Measurements from ENCODE around the gene NBPF6. TPM values are rescaled to one million over a fixed set of nuclear protein-coding genes. Genes with fewer than 3 reads are reported as not detected.
"Not testable (repeated sequence)": the region's sequence is repeated elsewhere in the genome, so short reads cannot be mapped to it uniquely, and the experiment has no call there.

NBPF6 gene
- total RNA-seq, 3 donors from 2014 or later (not counting 1 experiment from before 2014, with no cell fraction given) = not detected

DNA sequence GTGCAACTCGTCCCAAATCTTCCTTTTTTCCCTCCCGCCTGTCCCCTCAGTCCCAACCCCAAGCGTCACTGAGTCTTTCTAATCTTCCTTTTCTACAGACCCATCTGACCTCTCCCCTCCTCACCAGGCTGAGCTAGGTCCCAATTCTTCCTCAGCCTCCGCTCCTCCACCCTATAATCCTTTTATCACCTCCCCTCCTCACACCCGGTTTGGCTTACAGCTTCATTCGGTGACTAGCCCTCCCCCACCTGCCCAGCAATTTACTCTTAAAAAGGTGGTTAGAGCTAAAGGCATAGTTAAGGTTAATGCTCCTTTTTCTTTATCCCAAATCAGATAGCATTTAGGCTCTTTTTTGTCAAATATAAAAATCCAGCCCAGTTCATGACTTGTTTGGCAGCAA lies 24.4 kb downstream of the NBPF6 start:
- Mint-ChIP-seq H3K36me3 (peaks cover 13% of the 10 kb centered on the region), H3K27me3 (ENCODE audit: low read depth in 2 of 2) (peaks cover 24 to 33% of the 10 kb centered on the region in 2 donors)
- H3K27me3 ChIP-seq (ENCODE audit: control insufficient read depth, insufficient read depth, low read length); H3K27ac ChIP-seq (ENCODE audit: low read length); H3K36me3 ChIP-seq (ENCODE audit: control insufficient read depth, insufficient read depth, low read length); H3K9me3 ChIP-seq (ENCODE audit: control insufficient read depth, insufficient read depth, low read length); DNase-seq; intact Hi-C loops (cut with micrococcal nuclease); H3K9me3 Mint-ChIP-seq; H3K4me1 Mint-ChIP-seq; H3K4me3 ChIP-seq (ENCODE audit: low read length); H3K27ac Mint-ChIP-seq; H3K4me3 Mint-ChIP-seq; ATAC-seq; H3K4me1 ChIP-seq (ENCODE audit: control insufficient read depth, insufficient read depth, low read length): not testable (repeated sequence)
- 92% methylated on average over 5 of the region's 6 CpGs for WGBS (ENCODE audit: insufficient coverage)

GRCh38 chr1:108478429-108479015 lies 28.4 kb downstream of the NBPF6 start:
- Histone ChIP-seq H3K4me1 (ENCODE audit: control insufficient read depth, insufficient read depth, low read length) (no peaks in the 10 kb centered on the region), H3K9me3 (ENCODE audit: control insufficient read depth, insufficient read depth, low read length) (peaks cover 4% of the 10 kb centered on the region), H3K27me3 (ENCODE audit: control insufficient read depth, insufficient read depth, low read length) (no peaks in the 10 kb centered on the region), H3K36me3 (ENCODE audit: control insufficient read depth, insufficient read depth, low read length) (no peaks in the 10 kb centered on the region), H3K4me3 (ENCODE audit: low read length) (no peak overlapping the region), H3K27ac (ENCODE audit: low read length) (no peak overlapping the region)
- peaks cover 6 to 12% of the 10 kb centered on the region in 2 donors for H3K9me3 Mint-ChIP-seq
- intact Hi-C loops (cut with micrococcal nuclease) = no loop called here
- peaks cover 18% of the 10 kb centered on the region for H3K36me3 Mint-ChIP-seq
- no peak for ATAC-seq
- no peak overlapping the region for H3K27ac Mint-ChIP-seq
- peaks cover 34 to 37% of the 10 kb centered on the region in 2 donors for H3K27me3 Mint-ChIP-seq (ENCODE audit: low read depth in 2 of 2)
- TF ChIP-seq, protein P1, sequence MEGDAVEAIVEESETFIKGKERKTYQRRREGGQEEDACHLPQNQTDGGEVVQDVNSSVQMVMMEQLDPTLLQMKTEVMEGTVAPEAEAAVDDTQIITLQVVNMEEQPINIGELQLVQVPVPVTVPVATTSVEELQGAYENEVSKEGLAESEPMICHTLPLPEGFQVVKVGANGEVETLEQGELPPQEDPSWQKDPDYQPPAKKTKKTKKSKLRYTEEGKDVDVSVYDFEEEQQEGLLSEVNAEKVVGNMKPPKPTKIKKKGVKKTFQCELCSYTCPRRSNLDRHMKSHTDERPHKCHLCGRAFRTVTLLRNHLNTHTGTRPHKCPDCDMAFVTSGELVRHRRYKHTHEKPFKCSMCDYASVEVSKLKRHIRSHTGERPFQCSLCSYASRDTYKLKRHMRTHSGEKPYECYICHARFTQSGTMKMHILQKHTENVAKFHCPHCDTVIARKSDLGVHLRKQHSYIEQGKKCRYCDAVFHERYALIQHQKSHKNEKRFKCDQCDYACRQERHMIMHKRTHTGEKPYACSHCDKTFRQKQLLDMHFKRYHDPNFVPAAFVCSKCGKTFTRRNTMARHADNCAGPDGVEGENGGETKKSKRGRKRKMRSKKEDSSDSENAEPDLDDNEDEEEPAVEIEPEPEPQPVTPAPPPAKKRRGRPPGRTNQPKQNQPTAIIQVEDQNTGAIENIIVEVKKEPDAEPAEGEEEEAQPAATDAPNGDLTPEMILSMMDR (IDR thresholded peaks at IDR 0.05) = no peak
- no peak for DNase-seq
- no peaks in the 10 kb centered on the region for H3K4me1 Mint-ChIP-seq
- H3K4me3 Mint-ChIP-seq = no peak overlapping the region
- 92% methylated on average over 2 of the region's 2 CpGs for WGBS (ENCODE audit: insufficient coverage)

DNA sequence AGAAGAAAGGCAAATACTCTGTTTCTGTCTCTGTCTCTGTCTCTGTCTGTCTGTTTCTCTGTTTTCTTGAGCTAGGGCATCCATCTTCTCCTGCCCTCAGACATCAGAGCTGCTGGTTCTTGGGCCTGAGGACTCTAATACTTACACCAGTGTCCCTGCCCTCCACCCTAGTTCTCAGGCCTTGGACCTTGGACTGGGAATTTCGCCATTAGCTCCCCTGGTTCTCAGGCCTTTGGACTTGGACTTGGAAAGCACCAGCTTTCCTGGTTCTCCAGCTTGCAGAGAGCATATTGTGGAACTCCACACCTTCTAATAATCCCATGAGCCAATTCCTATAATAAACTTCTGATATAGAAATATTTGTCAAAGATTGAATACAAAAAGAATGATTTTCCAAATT lies 32.6 kb downstream of the NBPF6 start:
- 73% methylated on average over 1 of the region's 1 CpG for WGBS (ENCODE audit: insufficient coverage)

GRCh38 chr1:108485990-108486389 lies 35.8 kb downstream of the NBPF6 start:
- H3K36me3 ChIP-seq (ENCODE audit: control insufficient read depth, insufficient read depth, low read length); intact Hi-C loops (cut with micrococcal nuclease); H3K4me1 Mint-ChIP-seq; ATAC-seq; H3K4me3 Mint-ChIP-seq; DNase-seq; H3K9me3 Mint-ChIP-seq; H3K27ac Mint-ChIP-seq; H3K9me3 ChIP-seq (ENCODE audit: control insufficient read depth, insufficient read depth, low read length); H3K27ac ChIP-seq (ENCODE audit: low read length); H3K4me1 ChIP-seq (ENCODE audit: control insufficient read depth, insufficient read depth, low read length); H3K36me3 Mint-ChIP-seq; H3K4me3 ChIP-seq (ENCODE audit: low read length); H3K27me3 ChIP-seq (ENCODE audit: control insufficient read depth, insufficient read depth, low read length): not testable (repeated sequence)
- WGBS (ENCODE audit: insufficient coverage) = 88% methylated on average over 5 of the region's 5 CpGs
- H3K27me3 Mint-ChIP-seq (ENCODE audit: low read depth in 2 of 2) = peaks cover 13 to 23% of the 10 kb centered on the region in 2 donors

More for the DNA sequence above, 32.6 kb downstream of the NBPF6 start:
- no peak overlapping the region for H3K27ac ChIP-seq (ENCODE audit: low read length)
- H3K36me3 ChIP-seq (ENCODE audit: control insufficient read depth, insufficient read depth, low read length) = no peaks in the 10 kb centered on the region
- Mint-ChIP-seq H3K27ac (no peak overlapping the region), H3K4me1 (no peaks in the 10 kb centered on the region), H3K9me3 (peaks cover 6 to 10% of the 10 kb centered on the region in 2 donors), H3K27me3 (ENCODE audit: low read depth in 2 of 2) (peaks cover 18 to 29% of the 10 kb centered on the region in 2 donors), H3K4me3 (no peak overlapping the region), H3K36me3 (peaks cover 18% of the 10 kb centered on the region)
- TF ChIP-seq, protein P1 (IDR thresholded peaks at IDR 0.05) = no peak
- H3K27me3 ChIP-seq (ENCODE audit: control insufficient read depth, insufficient read depth, low read length) = no peaks in the 10 kb centered on the region
- no peak overlapping the region for H3K4me3 ChIP-seq (ENCODE audit: low read length)
- intact Hi-C loops (cut with micrococcal nuclease) = no loop called here
- H3K4me1 ChIP-seq (ENCODE audit: control insufficient read depth, insufficient read depth, low read length) = no peaks in the 10 kb centered on the region
- H3K9me3 ChIP-seq (ENCODE audit: control insufficient read depth, insufficient read depth, low read length) = peaks cover 4% of the 10 kb centered on the region
- DNase-seq (no peak), ATAC-seq (no peak)

- WGBS (ENCODE audit: insufficient coverage) = 95% methylated on average over 11 of the region's 11 CpGs
- H3K27ac ChIP-seq (ENCODE audit: low read length); H3K36me3 Mint-ChIP-seq; H3K36me3 ChIP-seq (ENCODE audit: control insufficient read depth, insufficient read depth, low read length); H3K9me3 ChIP-seq (ENCODE audit: control insufficient read depth, insufficient read depth, low read length); ATAC-seq; H3K4me1 ChIP-seq (ENCODE audit: control insufficient read depth, insufficient read depth, low read length); H3K9me3 Mint-ChIP-seq; H3K4me3 ChIP-seq (ENCODE audit: low read length); H3K4me3 Mint-ChIP-seq; intact Hi-C loops (cut with micrococcal nuclease); H3K27me3 ChIP-seq (ENCODE audit: control insufficient read depth, insufficient read depth, low read length); H3K27ac Mint-ChIP-seq; H3K4me1 Mint-ChIP-seq; DNase-seq: not testable (repeated sequence)
- H3K27me3 Mint-ChIP-seq (ENCODE audit: low read depth in 2 of 2) = peaks cover 5 to 16% of the 10 kb centered on the region in 2 donors
Measured at GRCh38 chr1:108486707-108487106, 36.6 kb downstream of the NBPF6 start.

- H3K4me1 ChIP-seq (ENCODE audit: control insufficient read depth, insufficient read depth, low read length); ATAC-seq; H3K27me3 Mint-ChIP-seq (ENCODE audit: low read depth in 2 of 2); H3K9me3 ChIP-seq (ENCODE audit: control insufficient read depth, insufficient read depth, low read length); H3K27ac ChIP-seq (ENCODE audit: low read length); DNase-seq; H3K27ac Mint-ChIP-seq; H3K36me3 ChIP-seq (ENCODE audit: control insufficient read depth, insufficient read depth, low read length); H3K27me3 ChIP-seq (ENCODE audit: control insufficient read depth, insufficient read depth, low read length); H3K4me3 Mint-ChIP-seq; H3K4me3 ChIP-seq (ENCODE audit: low read length); H3K36me3 Mint-ChIP-seq; H3K4me1 Mint-ChIP-seq; H3K9me3 Mint-ChIP-seq; intact Hi-C loops (cut with micrococcal nuclease): not testable (repeated sequence)
- WGBS (ENCODE audit: insufficient coverage) = 100% methylated on average over 1 of the region's 1 CpG
Measured at GRCh38 chr1:108495008-108495407, 44.9 kb downstream of the NBPF6 start.

GRCh38 chr1:108496856-108497255 lies 46.7 kb downstream of the NBPF6 start:
- whole genome bisulfite sequencing (ENCODE audit: insufficient coverage) = 75% methylated on average over 1 of the region's 4 CpGs
- H3K4me3 ChIP-seq (ENCODE audit: low read length); H3K9me3 ChIP-seq (ENCODE audit: control insufficient read depth, insufficient read depth, low read length); H3K4me1 Mint-ChIP-seq; H3K27me3 ChIP-seq (ENCODE audit: control insufficient read depth, insufficient read depth, low read length); DNase-seq; H3K27ac ChIP-seq (ENCODE audit: low read length); H3K9me3 Mint-ChIP-seq; H3K4me1 ChIP-seq (ENCODE audit: control insufficient read depth, insufficient read depth, low read length); intact Hi-C loops (cut with micrococcal nuclease); H3K36me3 Mint-ChIP-seq; ATAC-seq; H3K36me3 ChIP-seq (ENCODE audit: control insufficient read depth, insufficient read depth, low read length); H3K4me3 Mint-ChIP-seq; H3K27ac Mint-ChIP-seq: not testable (repeated sequence)
- peaks cover 8 to 13% of the 10 kb centered on the region in 2 donors for H3K27me3 Mint-ChIP-seq (ENCODE audit: low read depth in 2 of 2)

Data from natural killer cell (primary cell).